Islet of Langerhans (tissue), 1 donor: ENCODE data around the gene XAGE1B.
"Not testable (repeated sequence)": the region's sequence is repeated elsewhere in the genome, so short reads cannot be mapped to it uniquely, and the experiment has no call there.

Source experiments
- FAIRE-seq: peaks from one replicate; lab custom pipeline; 2011; peaks lifted over from hg19 to GRCh38; lab: Jason Lieb, UNC

Gene XAGE1B, protein sequence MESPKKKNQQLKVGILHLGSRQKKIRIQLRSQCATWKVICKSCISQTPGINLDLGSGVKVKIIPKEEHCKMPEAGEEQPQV

DNA sequence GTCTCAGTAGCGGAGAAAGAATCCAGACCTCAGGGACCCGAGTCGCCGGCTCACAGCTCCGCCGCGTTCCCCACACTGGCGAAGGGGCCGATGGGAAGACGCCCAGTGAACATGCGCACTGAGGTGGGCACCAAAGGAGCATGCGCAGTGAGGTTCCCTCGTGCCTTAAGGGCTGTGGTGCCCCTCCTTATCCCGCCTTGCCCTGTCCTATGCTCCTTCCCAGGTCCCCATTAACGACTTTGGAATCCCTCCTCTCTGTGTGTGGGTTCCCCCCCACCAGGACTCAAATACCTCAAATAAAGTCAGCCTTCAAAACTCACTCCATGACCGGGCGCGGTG is at the start of gene XAGE1B:
Gene XAGE1B (minus strand): TSS at position 77 of the 339 bp plus-strand sequence. CDS start 1,536 bp downstream, outside the sequence.
- not testable (repeated sequence) for FAIRE-seq

DNA sequence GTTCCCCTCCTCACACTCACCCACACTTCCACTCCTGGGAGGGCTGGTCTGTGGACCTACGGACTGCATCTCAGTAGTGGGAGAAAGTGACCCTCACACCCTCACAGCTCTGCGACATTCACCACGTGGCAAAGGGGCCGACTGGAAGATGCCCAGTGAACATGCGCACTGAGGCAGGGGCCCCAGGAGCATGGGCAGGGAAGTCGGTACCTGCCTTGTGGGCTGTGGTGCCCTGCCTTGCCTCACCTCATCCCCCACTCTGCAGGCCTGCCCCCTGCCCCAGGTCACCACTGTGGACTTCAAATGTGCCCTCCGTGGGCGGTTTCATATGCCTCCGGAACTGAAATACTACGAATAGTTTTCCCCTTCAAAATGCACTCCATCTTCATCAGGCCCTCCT is 46.2 kb upstream of the XAGE1B start:
- FAIRE-seq = no peak

DNA sequence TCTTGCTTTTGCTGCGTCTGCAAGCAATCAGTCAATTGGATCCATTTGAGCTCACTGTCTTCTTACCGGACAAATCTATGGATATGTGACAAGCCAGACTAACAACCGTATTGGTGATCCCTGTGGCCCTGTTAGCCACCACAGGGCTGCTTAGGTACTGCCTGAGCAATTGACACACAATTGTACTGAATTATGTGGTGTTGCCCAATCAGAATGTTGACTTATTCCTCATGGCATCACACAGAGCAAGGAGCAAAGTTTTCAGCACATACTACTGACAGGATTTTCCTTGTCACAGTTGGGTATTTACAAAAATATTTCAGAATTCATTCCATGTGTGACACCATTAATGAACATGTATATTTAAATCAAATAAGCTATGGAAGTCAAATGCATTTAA is 41.3 kb upstream of the XAGE1B start:
- no peak for FAIRE-seq

DNA sequence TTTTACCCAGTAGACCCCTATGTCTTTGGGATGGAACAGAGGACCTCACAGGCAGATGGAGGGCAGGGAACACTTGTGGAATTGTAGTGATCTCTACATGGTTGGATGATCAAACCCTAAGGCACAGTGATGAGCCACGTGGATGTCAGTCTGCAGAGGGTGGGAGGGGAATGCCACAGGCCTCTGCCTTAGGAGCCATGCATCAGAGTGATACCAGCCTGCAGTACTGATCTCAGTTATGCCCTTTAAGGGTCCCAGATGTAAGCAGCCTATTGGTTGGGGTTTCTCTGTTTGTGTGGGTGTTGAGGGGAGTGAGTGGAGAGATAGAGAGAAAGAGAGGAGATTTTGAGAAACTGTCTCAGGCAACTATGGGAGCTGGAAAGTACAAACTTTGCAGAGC is 39.9 kb upstream of the XAGE1B start:
- no peak for FAIRE-seq

DNA sequence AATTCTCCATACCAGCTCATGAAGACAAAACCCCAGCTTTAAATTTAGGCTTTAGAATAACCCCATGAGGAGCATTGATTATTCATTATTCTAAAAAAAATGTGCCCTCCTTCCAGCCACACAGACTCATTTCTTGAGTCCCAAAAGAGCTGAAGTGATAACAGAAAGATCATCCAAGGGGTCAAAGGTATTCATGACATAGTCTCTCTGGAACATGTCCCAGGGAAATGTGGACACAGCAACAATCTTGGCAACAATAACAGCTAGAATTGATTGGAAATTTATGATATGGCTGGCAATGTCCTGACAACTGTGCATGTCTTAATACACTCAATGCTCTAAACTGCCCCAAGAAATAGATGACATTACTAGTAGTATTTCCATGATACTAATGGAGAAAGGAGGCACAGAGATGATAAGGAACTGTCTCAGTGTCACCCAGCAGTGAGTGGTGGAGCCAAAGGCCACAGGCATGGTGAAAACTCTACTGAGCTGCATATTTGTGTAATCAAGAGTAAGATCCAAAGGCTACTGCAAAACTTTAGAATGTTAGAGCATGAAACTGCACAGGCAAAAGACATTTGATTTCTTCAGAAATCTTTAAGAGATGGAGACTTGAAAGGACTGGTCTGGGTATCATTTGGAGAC is 37.3 kb upstream of the XAGE1B start:
- FAIRE-seq = no peak

DNA sequence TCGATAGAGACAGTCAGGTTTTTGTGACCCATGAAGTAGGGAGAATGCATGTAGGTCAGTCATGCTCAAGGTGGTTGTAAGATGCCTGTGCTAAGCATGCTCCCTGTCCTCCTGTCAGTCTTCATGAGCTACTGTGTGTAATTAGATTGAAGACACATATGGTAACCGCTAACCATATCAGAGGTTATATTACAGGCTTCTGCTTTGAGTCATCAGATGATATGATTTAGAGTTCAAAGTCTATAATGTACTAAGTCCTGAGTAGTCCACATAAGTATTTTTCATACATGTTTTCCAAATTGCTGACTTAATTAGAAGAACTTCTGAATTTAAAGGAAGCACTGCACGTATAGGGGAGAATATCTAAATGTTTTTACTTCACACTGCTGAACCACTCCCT is 31.9 kb upstream of the XAGE1B start:
- not testable (repeated sequence) for FAIRE-seq

DNA sequence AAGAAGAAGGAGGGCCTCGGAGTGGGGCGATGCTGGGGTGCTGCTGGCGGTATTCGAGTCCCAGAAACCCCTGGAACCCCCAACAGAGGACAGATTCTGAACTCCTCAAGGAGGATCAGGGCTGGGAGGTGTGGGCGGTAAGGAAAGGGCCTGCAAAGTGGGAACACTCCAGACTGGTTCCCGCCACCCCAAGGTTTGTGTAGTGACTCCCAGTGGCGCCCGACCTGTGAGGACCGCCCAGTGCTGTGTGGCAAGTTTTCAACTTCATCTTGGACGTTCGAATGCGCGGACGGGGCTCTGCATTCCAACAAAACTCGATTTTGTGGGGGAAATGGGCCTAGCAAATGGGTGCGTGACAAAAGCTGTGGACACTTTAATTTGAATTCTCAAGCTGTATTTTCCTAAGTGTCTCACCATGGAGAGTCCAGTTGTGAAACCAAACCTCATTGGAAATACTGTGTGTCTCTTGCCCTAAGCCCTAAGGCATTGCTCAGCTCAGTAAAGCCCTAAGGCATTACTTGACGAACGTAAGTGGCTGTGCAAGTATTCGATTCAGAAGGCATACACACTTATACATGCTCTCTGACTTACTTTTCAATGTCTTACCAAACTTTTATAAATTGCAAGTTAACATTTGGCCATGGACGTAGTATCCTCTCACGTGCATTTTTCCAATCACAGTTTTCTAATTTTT is 27.4 kb upstream of the XAGE1B start:
- FAIRE-seq = no peak

DNA sequence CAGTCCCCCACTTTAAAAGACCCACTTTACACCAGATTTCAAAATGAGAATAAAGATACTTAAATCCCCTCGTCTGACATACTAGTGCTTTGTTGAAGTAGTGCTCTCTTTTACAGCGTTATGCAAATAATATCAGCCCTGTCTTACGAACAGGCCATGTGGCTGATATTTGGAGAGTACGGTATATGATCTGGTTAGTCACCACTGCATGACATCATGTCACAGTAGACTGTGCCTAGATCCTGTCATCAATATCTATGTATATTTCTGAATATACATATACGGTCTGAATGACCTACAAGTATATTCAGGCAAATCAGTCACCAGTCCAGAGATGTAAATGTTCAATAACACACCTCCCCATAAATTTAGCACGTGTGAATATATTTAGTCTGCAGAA is 25.4 kb upstream of the XAGE1B start:
- FAIRE-seq = no peak

DNA sequence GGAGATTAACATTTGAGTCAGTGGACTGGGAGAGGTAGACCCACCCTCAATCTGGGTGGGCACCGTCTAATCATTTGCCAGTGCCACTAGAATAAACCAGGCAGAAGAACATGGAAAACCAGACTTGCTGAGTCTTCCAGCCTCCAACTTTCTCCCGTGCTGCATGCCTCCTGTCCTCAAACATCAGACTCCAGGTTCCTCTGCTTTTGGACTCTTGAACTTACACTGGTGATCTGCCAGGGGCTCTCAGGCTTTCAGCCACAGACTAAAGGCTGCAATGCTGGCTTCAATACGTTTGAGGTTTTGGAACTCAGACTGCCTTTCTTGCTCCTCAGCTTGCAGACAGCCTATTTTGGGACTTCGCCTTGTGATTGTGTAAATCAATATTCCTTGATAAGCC is 24.2 kb upstream of the XAGE1B start:
- not testable (repeated sequence) for FAIRE-seq

DNA sequence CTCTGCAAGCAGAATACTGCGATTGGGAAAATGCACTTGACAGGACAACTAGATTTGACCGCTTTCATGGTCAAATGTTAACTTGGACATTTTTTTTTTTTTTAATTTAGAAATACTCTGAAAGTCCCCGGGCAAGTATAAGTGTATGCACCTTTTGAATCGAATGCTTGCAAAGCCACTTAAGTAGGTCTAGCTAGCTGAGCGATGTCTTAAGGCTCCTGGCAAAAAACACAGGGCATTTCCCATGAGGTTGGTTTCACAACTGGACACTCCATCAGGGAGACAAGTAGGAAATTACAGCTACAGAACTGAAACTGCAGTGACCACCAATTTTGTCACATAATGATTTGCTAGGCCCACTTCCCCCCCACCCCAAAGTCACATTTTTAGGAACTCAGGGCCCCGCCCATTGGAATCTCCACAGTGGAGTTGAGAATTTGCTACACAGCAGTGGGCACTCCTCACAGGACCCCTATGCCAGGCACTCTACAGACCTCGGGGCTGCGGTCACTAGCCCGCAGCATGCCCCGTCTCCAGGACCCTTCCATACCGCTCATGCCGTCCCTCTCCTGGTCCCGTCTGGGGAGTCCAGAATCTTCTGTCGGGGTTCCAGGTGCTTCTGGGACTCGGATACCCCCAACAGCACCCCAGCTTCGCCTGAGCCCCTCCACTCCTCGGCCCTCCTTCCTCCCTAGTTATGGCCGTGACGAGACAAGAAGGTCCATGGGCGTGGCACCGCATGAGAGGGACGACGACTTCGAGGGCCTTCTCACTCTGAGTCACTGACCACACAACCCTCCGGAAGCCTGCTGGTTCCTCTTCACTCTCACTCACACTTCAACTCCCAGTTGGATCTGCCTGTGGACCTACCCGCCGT is 515 bp downstream of the XAGE1B start:
- not testable (repeated sequence) for FAIRE-seq

DNA sequence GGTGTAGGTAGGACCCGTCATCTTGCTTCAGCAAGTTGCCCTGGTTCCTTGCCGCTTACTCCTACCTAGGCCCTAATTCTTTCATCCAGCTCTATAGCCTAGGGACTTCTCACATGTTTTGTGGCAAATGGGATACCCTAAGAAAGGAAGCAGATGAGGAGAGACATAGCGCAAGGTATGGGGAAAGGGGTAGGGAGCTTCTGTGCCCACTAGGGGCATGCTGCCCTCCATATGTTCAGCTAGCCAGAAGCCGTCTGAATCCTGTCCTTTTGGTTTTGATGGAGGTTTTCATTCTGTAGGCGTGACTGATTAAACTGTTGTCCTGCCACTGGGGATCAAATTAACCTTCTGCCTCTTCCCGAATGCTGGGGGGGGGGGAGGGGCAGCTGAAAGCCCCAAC is 5.7 kb downstream of the XAGE1B start:
- FAIRE-seq = not testable (repeated sequence)

DNA sequence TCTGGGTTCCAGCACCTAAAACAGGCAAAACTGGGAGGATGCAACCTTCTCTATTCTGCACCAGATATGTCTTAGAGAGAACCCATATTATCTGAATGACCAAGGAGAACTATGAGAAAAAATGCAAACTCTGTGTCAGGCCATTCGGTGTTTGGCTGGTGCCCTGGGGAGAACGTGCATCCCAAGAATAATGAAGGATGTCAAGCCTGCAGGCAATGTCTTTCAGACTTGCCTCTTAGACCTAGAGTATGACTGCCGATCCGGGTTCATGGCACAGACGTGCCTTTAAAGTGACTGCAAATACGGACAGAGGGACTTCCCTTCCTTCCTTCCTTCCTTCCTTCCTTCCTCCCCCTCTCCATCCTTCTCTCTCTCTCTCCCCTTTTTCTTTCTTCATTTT is 6.9 kb downstream of the XAGE1B start:
- FAIRE-seq = no peak

DNA sequence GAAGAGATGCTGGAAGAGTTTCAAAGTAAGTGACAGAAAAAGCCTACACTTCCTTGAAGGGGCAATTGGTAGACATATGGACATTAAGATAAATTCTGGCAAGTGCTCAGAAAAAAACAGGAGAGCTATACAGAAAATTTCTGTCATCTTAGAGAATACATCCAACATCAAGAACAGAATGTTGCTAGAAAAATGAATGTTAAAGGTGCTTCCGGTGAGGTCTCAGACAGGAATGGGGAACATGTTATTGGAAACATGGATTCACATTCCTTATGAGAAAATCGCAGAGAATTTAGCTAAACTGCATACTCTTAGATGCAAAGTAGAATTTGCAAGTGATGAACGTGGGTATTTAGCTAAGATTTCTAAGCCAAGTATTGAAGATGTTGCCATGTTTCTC is 9.5 kb downstream of the XAGE1B start:
- no peak for FAIRE-seq

DNA sequence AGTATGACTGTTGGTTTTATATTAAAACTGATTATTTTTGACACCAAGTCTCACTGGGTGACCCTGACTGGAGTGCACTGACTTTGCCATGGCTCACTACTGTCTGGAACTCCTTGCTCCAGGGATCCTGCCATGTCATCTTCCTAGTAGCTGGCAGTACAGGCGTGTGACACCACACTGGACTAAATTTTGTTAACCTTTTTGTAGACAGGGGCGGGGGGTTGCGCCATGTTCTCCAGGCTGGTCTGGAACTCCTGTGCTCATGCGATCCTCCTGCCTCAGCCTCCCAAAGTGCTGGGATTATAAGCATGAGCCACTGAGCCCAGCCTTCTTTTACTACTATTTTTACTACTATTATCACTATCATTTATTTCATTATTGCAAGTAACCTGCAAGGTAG is 12.3 kb downstream of the XAGE1B start:
- FAIRE-seq = no peak

DNA sequence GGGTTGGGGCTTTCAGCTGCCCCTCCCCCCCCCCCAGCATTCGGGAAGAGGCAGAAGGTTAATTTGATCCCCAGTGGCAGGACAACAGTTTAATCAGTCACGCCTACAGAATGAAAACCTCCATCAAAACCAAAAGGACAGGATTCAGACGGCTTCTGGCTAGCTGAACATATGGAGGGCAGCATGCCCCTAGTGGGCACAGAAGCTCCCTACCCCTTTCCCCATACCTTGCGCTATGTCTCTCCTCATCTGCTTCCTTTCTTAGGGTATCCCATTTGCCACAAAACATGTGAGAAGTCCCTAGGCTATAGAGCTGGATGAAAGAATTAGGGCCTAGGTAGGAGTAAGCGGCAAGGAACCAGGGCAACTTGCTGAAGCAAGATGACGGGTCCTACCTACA is 15.5 kb downstream of the XAGE1B start:
- FAIRE-seq = not testable (repeated sequence)

DNA sequence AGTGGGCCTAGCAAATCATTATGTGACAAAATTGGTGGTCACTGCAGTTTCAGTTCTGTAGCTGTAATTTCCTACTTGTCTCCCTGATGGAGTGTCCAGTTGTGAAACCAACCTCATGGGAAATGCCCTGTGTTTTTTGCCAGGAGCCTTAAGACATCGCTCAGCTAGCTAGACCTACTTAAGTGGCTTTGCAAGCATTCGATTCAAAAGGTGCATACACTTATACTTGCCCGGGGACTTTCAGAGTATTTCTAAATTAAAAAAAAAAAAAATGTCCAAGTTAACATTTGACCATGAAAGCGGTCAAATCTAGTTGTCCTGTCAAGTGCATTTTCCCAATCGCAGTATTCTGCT is 20.5 kb downstream of the XAGE1B start:
- not testable (repeated sequence) for FAIRE-seq

DNA sequence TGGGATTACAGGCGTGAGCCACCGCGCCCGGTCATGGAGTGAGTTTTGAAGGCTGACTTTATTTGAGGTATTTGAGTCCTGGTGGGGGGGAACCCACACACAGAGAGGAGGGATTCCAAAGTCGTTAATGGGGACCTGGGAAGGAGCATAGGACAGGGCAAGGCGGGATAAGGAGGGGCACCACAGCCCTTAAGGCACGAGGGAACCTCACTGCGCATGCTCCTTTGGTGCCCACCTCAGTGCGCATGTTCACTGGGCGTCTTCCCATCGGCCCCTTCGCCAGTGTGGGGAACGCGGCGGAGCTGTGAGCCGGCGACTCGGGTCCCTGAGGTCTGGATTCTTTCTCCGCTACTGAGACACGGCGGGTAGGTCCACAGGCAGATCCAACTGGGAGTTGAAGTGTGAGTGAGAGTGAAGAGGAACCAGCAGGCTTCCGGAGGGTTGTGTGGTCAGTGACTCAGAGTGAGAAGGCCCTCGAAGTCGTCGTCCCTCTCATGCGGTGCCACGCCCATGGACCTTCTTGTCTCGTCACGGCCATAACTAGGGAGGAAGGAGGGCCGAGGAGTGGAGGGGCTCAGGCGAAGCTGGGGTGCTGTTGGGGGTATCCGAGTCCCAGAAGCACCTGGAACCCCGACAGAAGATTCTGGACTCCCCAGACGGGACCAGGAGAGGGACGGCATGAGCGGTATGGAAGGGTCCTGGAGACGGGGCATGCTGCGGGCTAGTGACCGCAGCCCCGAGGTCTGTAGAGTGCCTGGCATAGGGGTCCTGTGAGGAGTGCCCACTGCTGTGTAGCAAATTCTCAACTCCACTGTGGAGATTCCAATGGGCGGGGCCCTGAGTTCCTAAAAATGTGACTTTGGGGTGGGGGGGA is 21.1 kb downstream of the XAGE1B start, which contains the start of gene XAGE1A:
Gene XAGE1A (plus strand): TSS at position 264 of the 874 bp plus-strand sequence. CDS start 1,554 bp downstream, outside the sequence.
- FAIRE-seq = not testable (repeated sequence)

DNA sequence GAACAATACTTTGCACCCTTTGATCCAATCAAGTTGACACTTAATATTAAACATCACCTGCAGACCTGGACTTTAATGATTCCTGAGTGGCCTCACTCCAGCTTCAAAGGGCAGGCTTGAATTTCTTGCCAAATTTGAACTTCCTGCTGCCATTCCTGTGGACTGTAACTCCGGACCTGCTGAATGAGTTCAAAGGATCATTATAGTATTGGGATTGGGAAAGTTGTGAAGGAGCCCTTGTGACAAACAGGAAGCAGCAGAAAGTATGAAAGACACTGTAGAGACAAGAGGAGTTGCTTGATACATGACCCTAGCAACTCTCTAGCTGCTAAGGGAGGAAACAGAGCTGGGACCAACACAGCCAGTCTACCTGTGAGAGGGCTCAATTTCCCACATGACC is 45.6 kb downstream of the XAGE1B start:
- not testable (repeated sequence) for FAIRE-seq
